ENCODE results near the gene TTC28.

- TF ChIP-seq CTCF (IDR thresholded peaks at IDR 0.05) (no peak), POLR2A (IDR thresholded peaks at IDR 0.05) (no peak)
Measured at GRCh38 chr22:28563636-28564035, 116.0 kb downstream of the TTC28 start.
